Measurements from ENCODE around the gene LITAFD.
A peak's percentile ranks its signal among the peaks of the same experiment; 100 is the strongest.

LITAFD gene

GRCh38 chr16:8849411-8850011 lies 32.6 kb upstream of the LITAFD start:
- Histone ChIP-seq H3K27me3 (ENCODE audit: control insufficient read depth in 1 of 2, insufficient read depth in 1 of 2, low read length in 2 of 2) (no peaks in the 10 kb centered on the region), H4K91ac (ENCODE audit: low read length) (peak overlapping the region; percentile 48), H3K36me3 (ENCODE audit: control insufficient read depth in 1 of 2, insufficient read depth in 2 of 2, low read depth in 1 of 2, low read length in 2 of 2) (peaks cover 78 to 80% of the 10 kb centered on the region in 2 experiments), H3K4me3 (ENCODE audit: insufficient read depth in 1 of 2, low read depth in 1 of 2, low read length in 2 of 2) (no peak overlapping the region), H3K27ac (ENCODE audit: low read length, poor library complexity, severe bottlenecking) (peak overlapping the region; percentile 72), H3K9me3 (ENCODE audit: control insufficient read depth, low read length) (no peaks in the 10 kb centered on the region), H3K18ac (ENCODE audit: low read depth in 1 of 2, low read length in 2 of 2) (peak overlapping the region; percentile 38 to 92), H2BK5ac (ENCODE audit: low read depth, low read length, poor library complexity, severe bottlenecking) (no peak overlapping the region), H2BK12ac (ENCODE audit: low read length in 2 of 2) (peak overlapping the region; percentile 18 to 65), H2AK5ac (ENCODE audit: low read length, severe bottlenecking) (peak overlapping the region; percentile 78), H4K8ac (ENCODE audit: low read length) (peak overlapping the region; percentile 47), H3K23ac (ENCODE audit: low read length in 2 of 2) (no peak overlapping the region), H3K4me2 (ENCODE audit: low read length, poor library complexity, severe bottlenecking) (no peak overlapping the region), H3K14ac (ENCODE audit: low read length in 2 of 2) (peak overlapping the region in 1 of 2 experiments; percentile 91), H3K4me1 (ENCODE audit: control insufficient read depth, insufficient read depth, low read depth, low read length) (peaks cover 36% of the 10 kb centered on the region), H2AFZ (ENCODE audit: low read depth, low read length) (no peak overlapping the region), H3K4ac (ENCODE audit: low read depth in 1 of 2, low read length in 2 of 2) (peak overlapping the region; percentile 16 to 34), H2BK15ac (ENCODE audit: low read depth, poor library complexity, severe bottlenecking) (peak overlapping the region; percentile 86), H2BK120ac (ENCODE audit: low read depth, low read length) (peak overlapping the region; percentile 35), H3K9ac (ENCODE audit: low read length) (peak overlapping the region; percentile 48), H3K79me1 (replicated peaks; ENCODE audit: low read length, poor library complexity, severe bottlenecking) (peaks cover 12% of the 10 kb centered on the region)
- 60% methylated on average over 18 of the region's 19 CpGs for WGBS
- DNase-seq: peak; percentile 88

GRCh38 chr16:8850279-8850885 lies 31.8 kb upstream of the LITAFD start:
- Histone ChIP-seq H2BK120ac (ENCODE audit: low read depth, low read length) (no peak overlapping the region), H3K9me3 (ENCODE audit: control insufficient read depth, low read length) (no peaks in the 10 kb centered on the region), H3K9ac (ENCODE audit: low read length) (peak overlapping the region; percentile 48), H3K79me1 (replicated peaks; ENCODE audit: low read length, poor library complexity, severe bottlenecking) (peaks cover 17% of the 10 kb centered on the region), H3K23ac (ENCODE audit: low read length in 2 of 2) (no peak overlapping the region), H2AK5ac (ENCODE audit: low read length, severe bottlenecking) (peak overlapping the region; percentile 1), H3K18ac (ENCODE audit: low read depth in 1 of 2, low read length in 2 of 2) (peak overlapping the region; percentile 25 to 81), H3K4me2 (ENCODE audit: low read length, poor library complexity, severe bottlenecking) (no peak overlapping the region), H4K8ac (ENCODE audit: low read length) (peak overlapping the region; percentile 33), H3K27me3 (ENCODE audit: control insufficient read depth in 1 of 2, insufficient read depth in 1 of 2, low read length in 2 of 2) (no peaks in the 10 kb centered on the region), H2BK5ac (ENCODE audit: low read depth, low read length, poor library complexity, severe bottlenecking) (no peak overlapping the region), H3K4me1 (ENCODE audit: control insufficient read depth, insufficient read depth, low read depth, low read length) (peaks cover 35% of the 10 kb centered on the region), H2BK15ac (ENCODE audit: low read depth, poor library complexity, severe bottlenecking) (no peak overlapping the region), H4K91ac (ENCODE audit: low read length) (peak overlapping the region; percentile 30), H3K36me3 (ENCODE audit: control insufficient read depth in 1 of 2, insufficient read depth in 2 of 2, low read depth in 1 of 2, low read length in 2 of 2) (peaks cover 87 to 89% of the 10 kb centered on the region in 2 experiments), H3K4ac (ENCODE audit: low read depth in 1 of 2, low read length in 2 of 2) (peak overlapping the region in 1 of 2 experiments; percentile 9), H3K27ac (ENCODE audit: low read length, poor library complexity, severe bottlenecking) (peak overlapping the region; percentile 72), H3K4me3 (ENCODE audit: insufficient read depth in 1 of 2, low read depth in 1 of 2, low read length in 2 of 2) (no peak overlapping the region), H2BK12ac (ENCODE audit: low read length in 2 of 2) (no peak overlapping the region), H2AFZ (ENCODE audit: low read depth, low read length) (no peak overlapping the region), H3K14ac (ENCODE audit: low read length in 2 of 2) (peak overlapping the region in 1 of 2 experiments; percentile 6)
- WGBS: 13% methylated on average over 7 of the region's 11 CpGs
- DNase-seq: peak; percentile 89

GRCh38 chr16:8851761-8852403 lies 30.3 kb upstream of the LITAFD start:
- no peak overlapping the region for H2BK12ac ChIP-seq (ENCODE audit: low read length in 2 of 2)
- DNase-seq: no peak
- H2AFZ ChIP-seq (ENCODE audit: low read depth, low read length): no peak overlapping the region
- no peak overlapping the region for H3K27ac ChIP-seq (ENCODE audit: low read length, poor library complexity, severe bottlenecking)
- no peaks in the 10 kb centered on the region for H3K27me3 ChIP-seq (ENCODE audit: control insufficient read depth in 1 of 2, insufficient read depth in 1 of 2, low read length in 2 of 2)
- H3K4me3 ChIP-seq (ENCODE audit: insufficient read depth in 1 of 2, low read depth in 1 of 2, low read length in 2 of 2): no peak overlapping the region
- no peak overlapping the region for H3K14ac ChIP-seq (ENCODE audit: low read length in 2 of 2)
- no peak overlapping the region for H4K8ac ChIP-seq (ENCODE audit: low read length)
- peaks cover 89 to 93% of the 10 kb centered on the region in 2 experiments for H3K36me3 ChIP-seq (ENCODE audit: control insufficient read depth in 1 of 2, insufficient read depth in 2 of 2, low read depth in 1 of 2, low read length in 2 of 2)
- H3K9ac ChIP-seq (ENCODE audit: low read length): peak overlapping the region; percentile 40
- 95% methylated on average over 7 of the region's 8 CpGs for WGBS
- H3K9me3 ChIP-seq (ENCODE audit: control insufficient read depth, low read length): no peaks in the 10 kb centered on the region
- H3K4ac ChIP-seq (ENCODE audit: low read depth in 1 of 2, low read length in 2 of 2): no peak overlapping the region
- no peak overlapping the region for H2BK15ac ChIP-seq (ENCODE audit: low read depth, poor library complexity, severe bottlenecking)
- H2BK120ac ChIP-seq (ENCODE audit: low read depth, low read length): no peak overlapping the region
- H2BK5ac ChIP-seq (ENCODE audit: low read depth, low read length, poor library complexity, severe bottlenecking): no peak overlapping the region
- H3K18ac ChIP-seq (ENCODE audit: low read depth in 1 of 2, low read length in 2 of 2): no peak overlapping the region
- H3K79me1 ChIP-seq (replicated peaks; ENCODE audit: low read length, poor library complexity, severe bottlenecking): peaks cover 18% of the 10 kb centered on the region
- H3K4me2 ChIP-seq (ENCODE audit: low read length, poor library complexity, severe bottlenecking): no peak overlapping the region
- H2AK5ac ChIP-seq (ENCODE audit: low read length, severe bottlenecking): peak overlapping the region; percentile 34
- peak overlapping the region; percentile 36 for H4K91ac ChIP-seq (ENCODE audit: low read length)
- peaks cover 34% of the 10 kb centered on the region for H3K4me1 ChIP-seq (ENCODE audit: control insufficient read depth, insufficient read depth, low read depth, low read length)
- no peak overlapping the region for H3K23ac ChIP-seq (ENCODE audit: low read length in 2 of 2)

- H3K27ac ChIP-seq (ENCODE audit: low read length, poor library complexity, severe bottlenecking): no peak overlapping the region
- no peak overlapping the region for H4K8ac ChIP-seq (ENCODE audit: low read length)
- no peaks in the 10 kb centered on the region for H3K27me3 ChIP-seq (ENCODE audit: control insufficient read depth in 1 of 2, insufficient read depth in 1 of 2, low read length in 2 of 2)
- no peak overlapping the region for H2BK15ac ChIP-seq (ENCODE audit: low read depth, poor library complexity, severe bottlenecking)
- H2AK5ac ChIP-seq (ENCODE audit: low read length, severe bottlenecking): no peak overlapping the region
- H3K79me1 ChIP-seq (replicated peaks; ENCODE audit: low read length, poor library complexity, severe bottlenecking): peaks cover 19% of the 10 kb centered on the region
- H3K36me3 ChIP-seq (ENCODE audit: control insufficient read depth in 1 of 2, insufficient read depth in 2 of 2, low read depth in 1 of 2, low read length in 2 of 2): peaks cover 86 to 88% of the 10 kb centered on the region in 2 experiments
- no peak overlapping the region for H2BK12ac ChIP-seq (ENCODE audit: low read length in 2 of 2)
- H4K91ac ChIP-seq (ENCODE audit: low read length): no peak overlapping the region
- no peaks in the 10 kb centered on the region for H3K9me3 ChIP-seq (ENCODE audit: control insufficient read depth, low read length)
- no peak overlapping the region for H3K18ac ChIP-seq (ENCODE audit: low read depth in 1 of 2, low read length in 2 of 2)
- no peak overlapping the region for H3K4me3 ChIP-seq (ENCODE audit: insufficient read depth in 1 of 2, low read depth in 1 of 2, low read length in 2 of 2)
- DNase-seq: no peak
- no peak overlapping the region for H3K4me2 ChIP-seq (ENCODE audit: low read length, poor library complexity, severe bottlenecking)
- 86% methylated on average over 8 of the region's 8 CpGs for WGBS
- H3K4ac ChIP-seq (ENCODE audit: low read depth in 1 of 2, low read length in 2 of 2): no peak overlapping the region
- H3K14ac ChIP-seq (ENCODE audit: low read length in 2 of 2): no peak overlapping the region
- no peak overlapping the region for H2BK5ac ChIP-seq (ENCODE audit: low read depth, low read length, poor library complexity, severe bottlenecking)
- no peak overlapping the region for H2BK120ac ChIP-seq (ENCODE audit: low read depth, low read length)
- peak overlapping the region; percentile 40 for H3K9ac ChIP-seq (ENCODE audit: low read length)
- H2AFZ ChIP-seq (ENCODE audit: low read depth, low read length): no peak overlapping the region
- H3K4me1 ChIP-seq (ENCODE audit: control insufficient read depth, insufficient read depth, low read depth, low read length): peaks cover 36% of the 10 kb centered on the region
- H3K23ac ChIP-seq (ENCODE audit: low read length in 2 of 2): no peak overlapping the region
Measured at GRCh38 chr16:8852534-8852933, 29.6 kb upstream of the LITAFD start.
